ENCODE measurements around the gene ZNF772. TPM values are rescaled to one million over a fixed set of nuclear protein-coding genes. Genes with fewer than 3 reads are reported as not detected.

Gene ZNF772
- total RNA-seq, 1 donor from 2014 or later: 14.6 TPM

GRCh38 chr19:57443121-57443696 lies 34.2 kb downstream of the ZNF772 start:
- Mint-ChIP-seq H3K27me3 (ENCODE audit: low read depth) (no peaks in the 10 kb centered on the region), H3K4me3 (no peak overlapping the region), H3K36me3 (ENCODE audit: low read depth) (peaks cover 69% of the 10 kb centered on the region), H3K9me3 (peaks cover 9% of the 10 kb centered on the region), H3K4me1 (peaks cover 6% of the 10 kb centered on the region), H3K27ac (ENCODE audit: unreplicated experiment) (no peak overlapping the region)
- TF ChIP-seq CTCF (conservative IDR thresholded peaks at IDR 0.05): no peak
- no peak for DNase-seq (ENCODE audit: low read depth, low spot score)

GRCh38 chr19:57441979-57442752 lies 35.2 kb downstream of the ZNF772 start:
- Mint-ChIP-seq H3K27me3 (ENCODE audit: low read depth) (no peaks in the 10 kb centered on the region), H3K4me1 (peaks cover 6% of the 10 kb centered on the region), H3K36me3 (ENCODE audit: low read depth) (peaks cover 69% of the 10 kb centered on the region), H3K27ac (ENCODE audit: unreplicated experiment) (no peak overlapping the region), H3K4me3 (peak overlapping the region; percentile 24), H3K9me3 (peaks cover 9% of the 10 kb centered on the region)
- TF ChIP-seq CTCF (conservative IDR thresholded peaks at IDR 0.05): no peak
- no peak for DNase-seq (ENCODE audit: low read depth, low spot score)

- DNase-seq (ENCODE audit: low read depth, low spot score): no peak
- Mint-ChIP-seq H3K4me1 (peaks cover 28% of the 10 kb centered on the region), H3K36me3 (ENCODE audit: low read depth) (peaks cover 60% of the 10 kb centered on the region), H3K4me3 (peak overlapping the region; percentile 61), H3K27me3 (ENCODE audit: low read depth) (no peaks in the 10 kb centered on the region), H3K27ac (ENCODE audit: unreplicated experiment) (no peak overlapping the region), H3K9me3 (peaks cover 15% of the 10 kb centered on the region)
- TF ChIP-seq CTCF (conservative IDR thresholded peaks at IDR 0.05): no peak
Measured at GRCh38 chr19:57438925-57439324, 38.4 kb downstream of the ZNF772 start.

GRCh38 chr19:57437931-57438330 lies 39.4 kb downstream of the ZNF772 start:
- no peak for DNase-seq (ENCODE audit: low read depth, low spot score)
- Mint-ChIP-seq H3K36me3 (ENCODE audit: low read depth) (peaks cover 52% of the 10 kb centered on the region), H3K27ac (ENCODE audit: unreplicated experiment) (no peak overlapping the region), H3K27me3 (ENCODE audit: low read depth) (no peaks in the 10 kb centered on the region), H3K9me3 (peaks cover 19% of the 10 kb centered on the region), H3K4me1 (peaks cover 28% of the 10 kb centered on the region), H3K4me3 (peak overlapping the region; percentile 70)
- TF ChIP-seq CTCF (conservative IDR thresholded peaks at IDR 0.05): no peak

- no peak for TF ChIP-seq CTCF (conservative IDR thresholded peaks at IDR 0.05)
- H3K4me3 Mint-ChIP-seq: peak overlapping the region; percentile 98
- no peak overlapping the region for H3K27ac Mint-ChIP-seq (ENCODE audit: unreplicated experiment)
- H3K9me3 Mint-ChIP-seq: peaks cover 19% of the 10 kb centered on the region
- peaks cover 41% of the 10 kb centered on the region for H3K36me3 Mint-ChIP-seq (ENCODE audit: low read depth)
- no peak for DNase-seq (ENCODE audit: low read depth, low spot score)
- H3K4me1 Mint-ChIP-seq: peaks cover 28% of the 10 kb centered on the region
- H3K27me3 Mint-ChIP-seq (ENCODE audit: low read depth): no peaks in the 10 kb centered on the region
Measured at GRCh38 chr19:57436417-57436816, 40.9 kb downstream of the ZNF772 start.
